ENCODE results near the gene ZNF501. TPM values are rescaled to one million over a fixed set of nuclear protein-coding genes. Genes with fewer than 3 reads are reported as not detected.

ZNF501 gene
- total and polyA plus RNA-seq, 2 of the 13 experiments (the other 11 are each of a cell fraction or from before 2014, with no cell fraction given) = 2.4 to 2.8 TPM

DNA sequence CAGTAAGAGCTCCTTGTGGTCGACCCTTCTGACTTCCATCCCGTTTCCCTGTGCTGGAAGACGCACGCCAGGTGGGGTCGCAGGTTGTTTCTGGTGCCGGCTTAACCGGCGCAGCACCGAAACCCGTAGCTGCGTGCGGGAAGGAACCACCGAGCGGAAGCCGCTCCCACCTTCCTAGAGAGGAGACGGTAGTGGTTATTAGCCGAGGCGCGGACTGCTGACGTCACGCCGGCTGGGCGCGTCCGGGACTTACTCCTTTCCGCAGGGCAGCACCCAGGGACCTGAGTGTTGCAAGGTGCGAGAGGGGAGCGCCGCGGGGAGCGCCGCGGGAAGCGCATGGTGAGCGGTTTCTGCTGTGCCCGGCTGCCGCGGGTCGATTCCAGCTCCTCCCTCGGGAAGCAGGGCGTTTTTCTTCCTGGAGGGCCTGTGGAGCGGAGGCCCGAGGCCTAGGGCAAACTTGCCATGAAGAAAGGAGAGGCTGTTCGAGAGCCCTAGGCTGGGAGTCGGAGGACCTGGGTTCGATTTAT is at the start of gene ZNF501 (continued):
- no peak for TF ChIP-seq ZBTB49 (CRISPR knock-in tag; IDR thresholded peaks at IDR 0.05; ENCODE audit: borderline replicate concordance)
- no peak for TF ChIP-seq PRPF4 (IDR thresholded peaks at IDR 0.05; ENCODE audit: low read depth, low read length, poor library complexity, severe bottlenecking)
- TF ChIP-seq ZSCAN31 (CRISPR knock-in tag; IDR thresholded peaks at IDR 0.05; ENCODE audit: low read depth) = peak; percentile 83; the same call in 1 of the 2 replicates
- no peak; the same call in 1 of the 2 replicates for TF ChIP-seq ARNTL (CRISPR knock-in tag; IDR thresholded peaks at IDR 0.05)
- no peak for TF ChIP-seq ZNF329 (CRISPR knock-in tag; IDR thresholded peaks at IDR 0.05; ENCODE audit: low read depth)
- TF ChIP-seq POGZ (CRISPR knock-in tag; IDR thresholded peaks at IDR 0.05) = peak; percentile 98
- TF ChIP-seq ATM (IDR thresholded peaks at IDR 0.05; ENCODE audit: borderline replicate concordance) = no peak
- TF ChIP-seq ZNF280D (CRISPR knock-in tag; IDR thresholded peaks at IDR 0.05) = peak; percentile 91
- TF ChIP-seq CBFB (CRISPR knock-in tag; IDR thresholded peaks at IDR 0.05) = peak; percentile 91
- TF ChIP-seq, protein P1, sequence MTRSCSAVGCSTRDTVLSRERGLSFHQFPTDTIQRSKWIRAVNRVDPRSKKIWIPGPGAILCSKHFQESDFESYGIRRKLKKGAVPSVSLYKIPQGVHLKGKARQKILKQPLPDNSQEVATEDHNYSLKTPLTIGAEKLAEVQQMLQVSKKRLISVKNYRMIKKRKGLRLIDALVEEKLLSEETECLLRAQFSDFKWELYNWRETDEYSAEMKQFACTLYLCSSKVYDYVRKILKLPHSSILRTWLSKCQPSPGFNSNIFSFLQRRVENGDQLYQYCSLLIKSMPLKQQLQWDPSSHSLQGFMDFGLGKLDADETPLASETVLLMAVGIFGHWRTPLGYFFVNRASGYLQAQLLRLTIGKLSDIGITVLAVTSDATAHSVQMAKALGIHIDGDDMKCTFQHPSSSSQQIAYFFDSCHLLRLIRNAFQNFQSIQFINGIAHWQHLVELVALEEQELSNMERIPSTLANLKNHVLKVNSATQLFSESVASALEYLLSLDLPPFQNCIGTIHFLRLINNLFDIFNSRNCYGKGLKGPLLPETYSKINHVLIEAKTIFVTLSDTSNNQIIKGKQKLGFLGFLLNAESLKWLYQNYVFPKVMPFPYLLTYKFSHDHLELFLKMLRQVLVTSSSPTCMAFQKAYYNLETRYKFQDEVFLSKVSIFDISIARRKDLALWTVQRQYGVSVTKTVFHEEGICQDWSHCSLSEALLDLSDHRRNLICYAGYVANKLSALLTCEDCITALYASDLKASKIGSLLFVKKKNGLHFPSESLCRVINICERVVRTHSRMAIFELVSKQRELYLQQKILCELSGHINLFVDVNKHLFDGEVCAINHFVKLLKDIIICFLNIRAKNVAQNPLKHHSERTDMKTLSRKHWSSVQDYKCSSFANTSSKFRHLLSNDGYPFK (CRISPR knock-in tag; IDR thresholded peaks at IDR 0.05; ENCODE audit: borderline replicate concordance) = peak; percentile 88; the same call in 1 of the 2 replicates
- TF ChIP-seq, protein P2, sequence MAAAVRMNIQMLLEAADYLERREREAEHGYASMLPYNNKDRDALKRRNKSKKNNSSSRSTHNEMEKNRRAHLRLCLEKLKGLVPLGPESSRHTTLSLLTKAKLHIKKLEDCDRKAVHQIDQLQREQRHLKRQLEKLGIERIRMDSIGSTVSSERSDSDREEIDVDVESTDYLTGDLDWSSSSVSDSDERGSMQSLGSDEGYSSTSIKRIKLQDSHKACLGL (CRISPR knock-in tag; IDR thresholded peaks at IDR 0.05) = peak; percentile 76
- TF ChIP-seq ZNF766 (CRISPR knock-in tag; IDR thresholded peaks at IDR 0.05; ENCODE audit: borderline replicate concordance) = peak; percentile 76; the same call in 1 of the 2 replicates
- 0 out of 2 replicates have a peak, but pooled peaks have one; percentile 27 for TF ChIP-seq GATA4 (IDR thresholded peaks at IDR 0.05; ENCODE audit: borderline replicate concordance, low read depth)
- TF ChIP-seq TEAD3 (CRISPR knock-in tag; optimal IDR thresholded peaks at IDR 0.05; ENCODE audit: borderline replicate concordance) = peak; percentile 60
- TF ChIP-seq BRCA1 (CRISPR knock-in tag; IDR thresholded peaks at IDR 0.05) = peak; percentile 89
- TF ChIP-seq CBX1 (IDR thresholded peaks at IDR 0.05; ENCODE audit: low read depth) = peak; percentile 85
- TF ChIP-seq ZNF30 (CRISPR knock-in tag; IDR thresholded peaks at IDR 0.05) = no peak
- TF ChIP-seq ATF7-NPFF (CRISPR knock-in tag; IDR thresholded peaks at IDR 0.05; ENCODE audit: low read depth) = peak; percentile 72; the same call in 1 of the 2 replicates
- TF ChIP-seq, protein P3, sequence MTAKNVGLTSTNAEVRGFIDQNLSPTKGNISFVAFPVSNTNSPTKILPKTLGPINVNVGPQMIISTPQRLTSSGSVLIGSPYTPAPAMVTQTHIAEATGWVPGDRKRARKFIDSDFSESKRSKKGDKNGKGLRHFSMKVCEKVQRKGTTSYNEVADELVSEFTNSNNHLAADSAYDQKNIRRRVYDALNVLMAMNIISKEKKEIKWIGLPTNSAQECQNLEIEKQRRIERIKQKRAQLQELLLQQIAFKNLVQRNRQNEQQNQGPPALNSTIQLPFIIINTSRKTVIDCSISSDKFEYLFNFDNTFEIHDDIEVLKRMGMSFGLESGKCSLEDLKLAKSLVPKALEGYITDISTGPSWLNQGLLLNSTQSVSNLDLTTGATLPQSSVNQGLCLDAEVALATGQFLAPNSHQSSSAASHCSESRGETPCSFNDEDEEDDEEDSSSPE (CRISPR knock-in tag; IDR thresholded peaks at IDR 0.05) = peak; percentile 94
- TF ChIP-seq ZFP1 (CRISPR knock-in tag; IDR thresholded peaks at IDR 0.05) = 0 out of 2 replicates have a peak, but pooled peaks have one; percentile 61
- TF ChIP-seq MEF2D (CRISPR knock-in tag; IDR thresholded peaks at IDR 0.05) = peak; percentile 84; the same call in 1 of the 2 replicates

Measured in HepG2 (cell line).